Head of caudate nucleus (tissue), 42 donors: ENCODE results near the gene OMD.

ENCODE experiments used
- DNase-seq, 42 donors: peaks; one replicate each; pipeline versions ENCODE4 v3.0.0 to v3.0.0-alpha.2; 2020 to 2021; ENCODE audit warnings: mixed read lengths in 7 of 42
- intact Hi-C: fragments of 100-400 bp; cut with DNase I; formaldehyde crosslinking; loops from one replicate; pipeline ENCODE4 v1.15.0; 2022

OMD gene, protein sequence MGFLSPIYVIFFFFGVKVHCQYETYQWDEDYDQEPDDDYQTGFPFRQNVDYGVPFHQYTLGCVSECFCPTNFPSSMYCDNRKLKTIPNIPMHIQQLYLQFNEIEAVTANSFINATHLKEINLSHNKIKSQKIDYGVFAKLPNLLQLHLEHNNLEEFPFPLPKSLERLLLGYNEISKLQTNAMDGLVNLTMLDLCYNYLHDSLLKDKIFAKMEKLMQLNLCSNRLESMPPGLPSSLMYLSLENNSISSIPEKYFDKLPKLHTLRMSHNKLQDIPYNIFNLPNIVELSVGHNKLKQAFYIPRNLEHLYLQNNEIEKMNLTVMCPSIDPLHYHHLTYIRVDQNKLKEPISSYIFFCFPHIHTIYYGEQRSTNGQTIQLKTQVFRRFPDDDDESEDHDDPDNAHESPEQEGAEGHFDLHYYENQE

GRCh38 chr9:92424340-92424739 is at the start of gene OMD:
Gene OMD (minus strand): TSS chr9:92424471. CDS start chr9:92417558, 6,913 bp downstream.
- intact Hi-C loops, result no loop called here
- DNase-seq, result no peak

- DNase-seq, result peak in 7 of 42 donors; percentile 7 to 55 (median 23)
- intact Hi-C loops, result no loop called here
Measured at GRCh38 chr9:92468206-92468605, 43.9 kb upstream of the OMD start.

DNA sequence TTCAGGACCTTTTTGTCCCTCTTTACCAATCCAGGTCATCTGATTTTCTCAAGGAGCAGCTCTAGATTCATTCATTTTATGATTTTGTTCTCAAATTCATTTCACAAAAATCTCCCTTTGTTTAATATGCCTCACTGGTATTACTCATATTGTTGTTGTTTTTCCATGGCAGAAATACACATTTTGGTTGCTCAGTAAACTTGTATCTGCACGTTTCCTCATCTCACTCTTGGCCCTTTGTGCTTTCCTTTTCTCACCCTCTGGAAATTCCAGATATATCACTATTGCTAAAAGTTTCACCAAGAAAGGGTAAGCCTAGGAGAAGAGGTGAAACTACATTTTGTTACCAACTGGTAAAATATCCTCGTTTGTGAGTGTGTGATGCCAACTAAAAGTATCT is 43.2 kb upstream of the OMD start:
- no peak for DNase-seq
- intact Hi-C loops, result no loop called here

DNA sequence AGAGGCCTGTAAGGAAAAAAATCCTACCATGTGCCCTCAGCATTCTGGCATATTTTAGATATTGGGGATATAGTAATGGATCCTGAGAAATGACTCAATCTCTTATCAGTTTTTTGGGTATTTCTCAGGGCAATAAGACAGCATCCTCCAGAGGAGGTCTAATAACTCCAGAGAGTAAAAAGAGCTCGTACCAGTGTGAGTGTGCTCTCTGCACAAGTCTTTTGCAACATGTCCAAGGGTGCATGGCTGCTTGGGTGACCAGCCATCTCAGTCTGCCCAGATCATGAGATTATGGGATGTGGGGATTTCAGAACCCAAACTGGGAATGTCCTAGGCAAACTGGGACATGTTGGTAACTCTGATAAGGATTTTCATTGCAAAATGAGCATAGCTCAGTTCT is 42.8 kb upstream of the OMD start:
- no peak for DNase-seq
- intact Hi-C loops, result no loop called here

DNA sequence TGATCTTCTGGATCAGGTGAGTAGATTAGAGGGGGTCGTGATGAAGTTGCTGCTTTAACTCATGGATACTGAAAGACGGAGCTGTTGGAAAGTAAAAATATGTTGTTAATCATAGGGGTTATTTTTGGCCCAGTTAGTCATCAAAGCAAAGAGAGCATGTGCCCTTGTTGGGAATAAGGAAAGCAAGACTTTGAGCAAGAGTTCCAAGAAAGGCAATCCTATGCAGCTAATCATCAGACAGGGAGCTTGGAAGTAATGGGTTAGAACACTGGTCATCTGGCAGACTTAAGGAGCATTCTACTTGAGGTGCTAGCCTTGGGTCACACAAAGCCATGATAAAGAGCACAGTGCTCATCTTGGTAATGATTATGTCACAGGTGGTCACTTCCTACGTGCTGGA is 39.7 kb upstream of the OMD start:
- intact Hi-C loops, result no loop called here
- peak in 3 of 42 donors; percentile 21 to 43 (median 25) for DNase-seq

GRCh38 chr9:92463387-92463786 is 39.1 kb upstream of the OMD start:
- intact Hi-C loops, result no loop called here
- DNase-seq, result no peak

- intact Hi-C loops, result no loop called here
- DNase-seq, result no peak
Measured at GRCh38 chr9:92457576-92457975, 33.3 kb upstream of the OMD start.

- intact Hi-C loops, result no loop called here
- no peak for DNase-seq
Measured at GRCh38 chr9:92455217-92455616, 30.9 kb upstream of the OMD start.

DNA sequence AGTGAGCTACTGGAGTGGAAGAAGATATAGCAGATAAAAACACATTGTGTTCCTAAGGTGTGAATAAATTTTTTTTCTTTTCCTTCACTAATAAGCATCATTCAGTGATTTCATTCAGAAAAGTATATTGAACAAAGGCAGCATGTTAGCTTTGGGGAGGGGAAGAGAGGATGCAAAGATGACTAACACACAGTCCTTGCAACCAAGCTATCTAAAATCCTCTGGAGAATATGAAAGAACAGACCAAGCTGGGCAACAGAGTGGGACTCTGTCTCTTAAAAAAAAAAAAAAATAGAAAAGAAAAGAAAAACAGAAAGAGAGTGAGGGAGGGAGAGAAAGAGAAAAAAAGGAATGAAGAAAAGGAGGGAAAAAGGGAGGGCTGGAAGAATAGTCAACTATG is 22.3 kb upstream of the OMD start:
- intact Hi-C loops, result no loop called here
- no peak for DNase-seq

DNA sequence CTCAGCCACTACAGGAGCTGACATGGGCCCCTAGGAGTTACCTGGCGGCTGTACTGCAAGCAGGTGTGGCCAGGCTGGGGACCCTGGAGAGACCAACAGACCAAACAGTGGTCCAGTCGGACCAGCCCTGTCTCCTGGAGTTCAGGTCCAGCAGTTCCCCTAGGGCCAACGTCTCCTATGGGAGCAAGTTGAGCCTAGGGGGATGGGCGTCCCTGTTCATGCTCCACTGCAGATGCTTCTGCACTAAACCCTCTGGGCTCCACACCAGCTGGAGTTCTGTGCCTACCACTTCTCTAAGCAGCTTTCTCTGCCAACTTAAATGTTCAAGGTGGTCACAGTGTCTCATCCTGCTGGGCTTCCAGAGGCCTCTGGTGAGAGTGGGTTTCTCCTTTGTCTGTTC is 20.6 kb upstream of the OMD start:
- no peak for DNase-seq
- intact Hi-C loops, result no loop called here

DNA sequence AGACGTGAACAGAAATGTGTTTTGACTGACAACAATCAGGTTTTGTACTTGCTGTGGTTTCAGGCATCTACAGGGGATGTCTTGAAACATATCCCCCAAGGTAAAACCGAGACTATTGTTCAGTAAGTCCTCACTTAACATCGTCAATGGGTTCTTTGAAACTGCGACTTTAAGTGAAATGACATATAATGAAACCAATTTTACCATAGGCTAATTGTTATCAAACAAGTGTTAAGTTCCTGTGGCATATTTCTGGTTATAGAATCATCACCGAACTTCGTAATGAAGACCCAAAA is 16.4 kb upstream of the OMD start:
- intact Hi-C loops, result no loop called here
- DNase-seq, result no peak

DNA sequence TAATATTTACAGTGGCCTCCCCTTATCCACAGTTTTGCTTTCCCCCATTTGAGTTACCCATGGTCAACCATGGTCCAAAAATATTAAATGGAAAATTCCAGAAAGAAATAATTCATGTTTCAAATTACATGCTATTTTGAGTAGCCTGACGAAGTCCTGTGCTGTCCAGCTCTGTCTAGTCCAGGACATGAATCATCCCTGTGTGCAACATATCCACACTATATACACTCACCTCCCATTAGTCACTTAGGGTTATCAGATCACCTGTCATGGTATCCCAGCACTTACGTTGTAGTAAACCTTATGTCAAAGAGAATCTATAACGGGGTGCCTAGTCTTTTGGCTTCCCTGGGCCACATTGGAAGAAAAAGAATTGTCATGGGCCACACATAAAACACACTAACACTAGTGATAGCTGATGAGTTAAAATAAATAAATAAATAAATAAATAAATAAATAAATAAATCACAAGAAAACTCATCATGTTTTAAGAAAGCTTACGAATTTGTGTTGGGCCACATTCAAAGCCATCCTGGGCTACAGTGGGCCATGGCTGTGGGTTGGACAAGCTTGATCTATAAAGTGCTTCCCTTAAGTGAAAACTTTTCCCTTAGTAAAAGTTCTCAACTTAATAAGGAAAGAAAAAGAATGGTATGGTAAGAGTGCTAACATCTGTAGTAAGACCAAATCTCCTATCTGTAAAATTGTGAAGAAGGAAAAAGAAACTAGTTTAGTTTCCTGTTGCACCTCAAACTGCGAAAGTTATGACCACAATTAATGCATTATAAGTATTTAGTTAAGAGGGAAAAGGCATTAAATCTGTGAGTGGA is 15.9 kb upstream of the OMD start:
- intact Hi-C loops, result no loop called here
- no peak for DNase-seq

GRCh38 chr9:92438900-92439526 is 14.7 kb upstream of the OMD start:
- intact Hi-C loops, result no loop called here
- no peak for DNase-seq

- no peak for DNase-seq
- intact Hi-C loops, result no loop called here
Measured at GRCh38 chr9:92435263-92435662, 11.0 kb upstream of the OMD start.

DNA sequence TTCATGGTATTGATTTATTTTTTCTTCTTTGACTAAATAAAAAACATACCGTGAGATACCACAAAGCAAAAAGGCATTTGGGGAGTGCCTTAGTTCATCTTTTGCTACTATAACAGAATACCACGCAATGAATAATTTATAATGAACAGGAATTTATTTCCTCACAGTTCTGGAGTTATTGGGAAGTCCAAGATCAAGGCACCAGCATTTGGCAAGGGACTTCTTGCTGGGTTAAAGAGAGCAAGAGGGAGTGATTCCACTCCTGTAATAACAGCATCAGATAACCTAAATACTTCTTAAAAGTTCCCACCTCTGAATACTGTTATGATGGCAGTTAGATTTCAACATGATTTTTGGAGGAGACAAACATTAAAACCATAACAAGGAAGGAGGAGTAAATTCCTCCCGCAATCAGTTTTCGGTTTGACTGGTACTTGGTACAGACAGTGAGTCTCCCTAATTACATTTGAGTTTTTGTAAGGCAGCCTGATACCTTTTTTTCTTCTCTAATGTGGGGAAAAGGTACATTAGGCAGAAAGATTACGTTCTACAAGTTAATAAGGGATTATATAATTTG is 8.8 kb upstream of the OMD start:
- intact Hi-C loops, result no loop called here
- DNase-seq, result no peak

DNA sequence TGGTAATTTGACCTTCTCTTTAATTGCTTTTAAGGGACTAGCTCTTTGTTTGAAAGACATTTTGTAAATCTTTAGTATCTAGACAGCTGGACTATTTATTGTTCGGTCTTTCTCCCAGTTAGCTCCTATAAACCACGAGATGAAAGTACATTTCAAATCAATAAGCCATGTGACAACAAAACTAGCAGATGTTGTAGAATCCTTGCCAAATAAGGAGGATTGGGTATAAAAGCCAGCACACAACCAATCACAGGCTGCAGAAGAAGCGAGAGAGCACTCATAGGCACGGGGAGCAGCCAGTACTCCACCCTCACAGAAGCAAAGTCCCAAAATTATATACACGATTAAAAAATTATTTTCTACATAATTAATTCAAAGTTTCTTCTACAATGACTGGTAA is 8.1 kb upstream of the OMD start:
- peak in 3 of 42 donors; percentile 7 to 18 (median 8) for DNase-seq
- intact Hi-C loops, result no loop called here

DNA sequence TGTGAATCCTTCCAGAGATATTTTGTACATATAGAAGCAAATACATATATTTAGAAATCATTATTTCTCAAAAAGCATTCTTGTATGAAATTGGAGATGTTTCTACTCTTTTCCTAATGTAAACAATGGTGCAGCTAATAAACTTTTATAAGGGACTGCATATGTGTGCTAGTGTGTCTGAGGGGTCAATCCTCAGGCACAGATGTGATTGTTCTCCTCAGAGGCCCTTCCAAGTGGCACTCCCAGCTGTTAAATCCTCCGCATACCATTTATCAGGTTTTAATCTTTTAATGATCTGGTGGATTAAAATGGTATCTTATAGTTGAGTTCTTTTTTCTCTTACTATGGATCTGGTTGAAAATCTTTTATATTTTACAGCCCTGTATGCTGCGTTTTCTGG is 5.6 kb upstream of the OMD start:
- no peak for DNase-seq

DNA sequence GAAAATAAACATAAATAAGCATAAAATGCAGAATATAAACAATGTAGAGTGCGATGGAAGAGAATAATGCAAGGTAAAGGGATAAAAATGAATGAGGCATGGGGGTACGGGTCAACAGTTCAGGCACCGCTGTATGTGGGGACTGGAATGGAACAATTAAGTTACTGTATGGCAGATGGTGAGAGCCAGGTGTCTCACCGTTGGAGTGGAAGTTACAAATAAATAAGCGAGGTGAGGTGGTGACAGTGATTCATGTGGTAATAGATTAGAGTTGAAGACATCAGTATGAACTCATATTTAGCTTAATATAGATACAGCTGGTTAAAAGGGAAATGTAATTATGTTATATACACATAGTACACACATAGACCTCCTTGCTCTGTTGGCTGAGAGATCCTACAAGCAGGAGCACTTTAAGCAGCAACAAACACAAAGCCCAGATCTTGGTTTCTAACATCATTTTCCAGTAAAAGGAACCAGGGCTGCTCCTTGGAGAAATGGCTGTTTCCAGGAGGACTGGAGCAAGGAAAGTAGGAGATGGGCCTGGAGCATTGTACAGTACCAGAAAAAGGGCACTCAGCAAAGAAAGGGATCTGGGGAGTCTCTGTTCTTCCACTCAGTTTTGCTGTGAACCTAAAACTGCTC is 2.4 kb upstream of the OMD start:
- no peak for DNase-seq
- intact Hi-C loops, result no loop called here

More for the DNA sequence above, 5.6 kb upstream of the OMD start:
- intact Hi-C loops, result no loop called here

- DNase-seq, result no peak
- intact Hi-C loops, result no loop called here
Measured at GRCh38 chr9:92425474-92425873, 1.2 kb upstream of the OMD start.
